ENCODE results near the gene PLA1A. TPM values are rescaled to one million over a fixed set of nuclear protein-coding genes. Genes with fewer than 3 reads are reported as not detected.

PLA1A gene
- total and polyA plus RNA-seq, 2 of the 4 experiments (the other 2 are of a cell fraction): not detected

DNA sequence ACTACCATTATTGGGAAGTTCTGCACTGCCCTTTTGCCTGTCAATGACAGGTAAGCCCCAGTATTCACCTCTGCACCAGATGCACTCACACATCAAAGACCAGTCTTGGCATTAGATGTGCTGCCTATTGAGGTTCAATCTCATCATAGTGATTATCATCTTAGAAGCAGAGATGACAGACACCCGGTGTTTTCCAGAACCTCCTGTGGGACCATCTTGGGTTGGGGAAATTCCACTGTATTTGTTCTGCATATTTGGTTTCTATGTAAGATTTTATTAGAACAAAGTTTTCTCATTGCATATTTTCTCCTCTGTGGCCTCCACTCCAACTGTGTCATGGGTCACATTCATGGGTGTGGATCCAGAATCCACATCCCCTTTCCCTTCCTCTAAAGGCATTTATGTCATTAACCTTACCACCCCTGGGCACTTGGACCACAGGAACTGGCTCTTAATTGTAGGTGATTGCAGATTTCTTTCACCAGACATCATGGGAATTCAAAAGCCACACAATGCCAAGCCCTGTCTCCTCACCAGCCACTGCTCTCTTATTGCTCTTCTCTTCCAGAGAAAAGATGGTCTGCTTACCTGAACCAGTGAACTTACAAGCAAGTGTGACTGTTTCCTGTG lies 31.2 kb downstream of the PLA1A start:
- Histone ChIP-seq H4K91ac (ENCODE audit: insufficient read depth, low read depth, low read length) (no peak overlapping the region), H3K27ac (ENCODE audit: insufficient read depth, low read length) (no peak overlapping the region), H2AK9ac (replicated peaks; ENCODE audit: low read depth, low read length, poor library complexity) (no peak overlapping the region), H3K4me3 (ENCODE audit: insufficient read depth, low read depth, low read length) (no peak overlapping the region), H2AK5ac (ENCODE audit: low read depth, low read length) (no peak overlapping the region; the same call in 1 of the 2 replicates), H3K79me1 (ENCODE audit: low read depth in 1 of 2, low read length in 2 of 2) (no peaks in the 10 kb centered on the region), H4K5ac (ENCODE audit: low read depth, low read length) (no peak overlapping the region), H3K56ac (ENCODE audit: extremely low read depth, insufficient read depth, low read length) (no peak overlapping the region), H4K8ac (ENCODE audit: low read depth in 2 of 2, low read length in 2 of 2) (no peak overlapping the region), H2BK20ac (ENCODE audit: low read depth, low read length) (no peak overlapping the region), H2BK5ac (ENCODE audit: low read depth, low read length, poor library complexity, severe bottlenecking) (no peak overlapping the region), H3K9me3 (ENCODE audit: control insufficient read depth, insufficient read depth, low read length) (no peaks in the 10 kb centered on the region; the same call in 1 of the 2 replicates), H3K27me3 (ENCODE audit: control insufficient read depth, insufficient read depth, low read length) (peaks cover 4% of the 10 kb centered on the region; the same call in 1 of the 2 replicates), H3K4ac (ENCODE audit: low read depth, low read length) (no peak overlapping the region; the same call in 1 of the 2 replicates), H2AFZ (replicated peaks; ENCODE audit: low read length, poor library complexity) (no peak overlapping the region), H3K9ac (ENCODE audit: low read depth, low read length) (no peak overlapping the region), H3K4me2 (ENCODE audit: low read depth, low read length) (no peak overlapping the region), H3K18ac (ENCODE audit: low read depth, low read length) (no peak overlapping the region), H2BK15ac (ENCODE audit: low read depth, low read length) (peak overlapping the region; percentile 59; the same call in 1 of the 3 replicates), H3K23ac (ENCODE audit: low read depth, low read length) (no peak overlapping the region), H4K20me1 (ENCODE audit: insufficient read depth, low read length) (no peaks in the 10 kb centered on the region), H3K9me1 (ENCODE audit: insufficient read depth, low read length) (no peaks in the 10 kb centered on the region; the same call in 1 of the 2 replicates), H3K14ac (replicated peaks; ENCODE audit: low read depth, low read length) (no peak overlapping the region), H3K36me3 (ENCODE audit: control insufficient read depth, insufficient read depth, low read length) (no peaks in the 10 kb centered on the region), H3K4me1 (ENCODE audit: control insufficient read depth, insufficient read depth, low read length) (peaks cover 10% of the 10 kb centered on the region), H2BK120ac (ENCODE audit: low read depth, low read length) (no peak overlapping the region)
- ChIA-PET POLR2A (ENCODE audit: unreplicated experiment) (no interaction called here), CTCF (no interaction called here)
- intact Hi-C loops (cut with micrococcal nuclease) (no loop called here), in situ Hi-C loops (cut with MboI; ENCODE audit: low sequenced_read_pairs) (no loop called here), dilution Hi-C loops (cut with HindIII; ENCODE audit: low sequenced_read_pairs, unreplicated experiment) (no loop called here)
- no TSS peak for BruUV-seq (replicated peaks)
- no peak for TF ChIP-seq POLR2A (IDR thresholded peaks at IDR 0.05; ENCODE audit: low read depth, low read length)
- TF ChIP-seq RFX5 (IDR thresholded peaks at IDR 0.05; ENCODE audit: low read depth, low read length): no peak
- TF ChIP-seq, protein P1, sequence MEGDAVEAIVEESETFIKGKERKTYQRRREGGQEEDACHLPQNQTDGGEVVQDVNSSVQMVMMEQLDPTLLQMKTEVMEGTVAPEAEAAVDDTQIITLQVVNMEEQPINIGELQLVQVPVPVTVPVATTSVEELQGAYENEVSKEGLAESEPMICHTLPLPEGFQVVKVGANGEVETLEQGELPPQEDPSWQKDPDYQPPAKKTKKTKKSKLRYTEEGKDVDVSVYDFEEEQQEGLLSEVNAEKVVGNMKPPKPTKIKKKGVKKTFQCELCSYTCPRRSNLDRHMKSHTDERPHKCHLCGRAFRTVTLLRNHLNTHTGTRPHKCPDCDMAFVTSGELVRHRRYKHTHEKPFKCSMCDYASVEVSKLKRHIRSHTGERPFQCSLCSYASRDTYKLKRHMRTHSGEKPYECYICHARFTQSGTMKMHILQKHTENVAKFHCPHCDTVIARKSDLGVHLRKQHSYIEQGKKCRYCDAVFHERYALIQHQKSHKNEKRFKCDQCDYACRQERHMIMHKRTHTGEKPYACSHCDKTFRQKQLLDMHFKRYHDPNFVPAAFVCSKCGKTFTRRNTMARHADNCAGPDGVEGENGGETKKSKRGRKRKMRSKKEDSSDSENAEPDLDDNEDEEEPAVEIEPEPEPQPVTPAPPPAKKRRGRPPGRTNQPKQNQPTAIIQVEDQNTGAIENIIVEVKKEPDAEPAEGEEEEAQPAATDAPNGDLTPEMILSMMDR (conservative IDR thresholded peaks at IDR 0.05; ENCODE audit: low read depth, low read length): no peak
- TF ChIP-seq NFE2L2 (IDR thresholded peaks at IDR 0.05; ENCODE audit: low read depth, low read length): no peak
- TF ChIP-seq MAZ (IDR thresholded peaks at IDR 0.05; ENCODE audit: borderline replicate concordance, low read depth, low read length): no peak
- TF ChIP-seq RAD21 (IDR thresholded peaks at IDR 0.05; ENCODE audit: low read length): no peak
- no peak for TF ChIP-seq RCOR1 (IDR thresholded peaks at IDR 0.05; ENCODE audit: insufficient replicate concordance, low read length)
- TF ChIP-seq SMC3 (IDR thresholded peaks at IDR 0.05; ENCODE audit: low read depth, low read length): no peak
- TF ChIP-seq, protein P2, sequence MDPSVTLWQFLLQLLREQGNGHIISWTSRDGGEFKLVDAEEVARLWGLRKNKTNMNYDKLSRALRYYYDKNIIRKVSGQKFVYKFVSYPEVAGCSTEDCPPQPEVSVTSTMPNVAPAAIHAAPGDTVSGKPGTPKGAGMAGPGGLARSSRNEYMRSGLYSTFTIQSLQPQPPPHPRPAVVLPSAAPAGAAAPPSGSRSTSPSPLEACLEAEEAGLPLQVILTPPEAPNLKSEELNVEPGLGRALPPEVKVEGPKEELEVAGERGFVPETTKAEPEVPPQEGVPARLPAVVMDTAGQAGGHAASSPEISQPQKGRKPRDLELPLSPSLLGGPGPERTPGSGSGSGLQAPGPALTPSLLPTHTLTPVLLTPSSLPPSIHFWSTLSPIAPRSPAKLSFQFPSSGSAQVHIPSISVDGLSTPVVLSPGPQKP (IDR thresholded peaks at IDR 0.05; ENCODE audit: borderline replicate concordance, low read depth, low read length): no peak
- no peak for TF ChIP-seq CHD1 (IDR thresholded peaks at IDR 0.05; ENCODE audit: low read depth, low read length)
- TF ChIP-seq MXI1 (IDR thresholded peaks at IDR 0.05; ENCODE audit: borderline replicate concordance, low read depth, low read length): no peak
- no peak for TF ChIP-seq FOS (IDR thresholded peaks at IDR 0.05; ENCODE audit: low read depth, low read length)
- TF ChIP-seq, protein P3, sequence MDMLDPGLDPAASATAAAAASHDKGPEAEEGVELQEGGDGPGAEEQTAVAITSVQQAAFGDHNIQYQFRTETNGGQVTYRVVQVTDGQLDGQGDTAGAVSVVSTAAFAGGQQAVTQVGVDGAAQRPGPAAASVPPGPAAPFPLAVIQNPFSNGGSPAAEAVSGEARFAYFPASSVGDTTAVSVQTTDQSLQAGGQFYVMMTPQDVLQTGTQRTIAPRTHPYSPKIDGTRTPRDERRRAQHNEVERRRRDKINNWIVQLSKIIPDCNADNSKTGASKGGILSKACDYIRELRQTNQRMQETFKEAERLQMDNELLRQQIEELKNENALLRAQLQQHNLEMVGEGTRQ (IDR thresholded peaks at IDR 0.05; ENCODE audit: low read depth, low read length): no peak
- no peak for TF ChIP-seq MAFK (IDR thresholded peaks at IDR 0.05; ENCODE audit: low read depth, low read length)
- no CpG with 5 or more reads among the region's 1 CpG for WGBS, 2 experiments (ENCODE audit: extremely low coverage in 2 of 2, insufficient read length in 1 of 2)
- no peak for ATAC-seq (ENCODE audit: low read depth)
- no peak for DNase-seq

All from IMR-90 (cell line).